ENCODE measurements around the gene CARMIL1.

The CARMIL1 gene

GRCh38 chr6:25352285-25352684 is 73.1 kb downstream of the CARMIL1 start:
- DNase-seq (ENCODE audit: extremely low spot score): no peak
- POLR2A ChIA-PET: no interaction called here
- TF ChIP-seq TARDBP (IDR thresholded peaks at IDR 0.05) (no peak), ZNF384 (IDR thresholded peaks at IDR 0.05) (no peak), FOXK2 (IDR thresholded peaks at IDR 0.05) (no peak), CTBP1 (IDR thresholded peaks at IDR 0.05; ENCODE audit: borderline replicate concordance) (no peak), L3MBTL2 (conservative IDR thresholded peaks at IDR 0.05) (no peak), ELF4 (IDR thresholded peaks at IDR 0.05) (no peak)
- CTCF ChIA-PET: interaction anchor here (1.3 kb wide), 1 partner anchor 10 kb away, joined by 3 read pairs; no protein-coding TSS in a partner anchor

- POLR2A ChIA-PET: no interaction called here
- CTCF ChIA-PET: interaction anchor here (0.6 kb wide), 2 partner anchors 11 to 125 kb away, joined by 3 read pairs; no protein-coding TSS in a partner anchor
Measured at GRCh38 chr6:25354078-25354932, 75.1 kb downstream of the CARMIL1 start.

GRCh38 chr6:25359191-25359861 is 80.2 kb downstream of the CARMIL1 start:
- ChIA-PET CTCF (interaction anchor here (0.7 kb wide), 1 partner anchor 131 kb away, joined by 3 read pairs; no protein-coding TSS in a partner anchor), POLR2A (interaction anchor here (0.6 kb wide), 1 partner anchor 663 kb away, joined by 3 read pairs; no protein-coding TSS in a partner anchor)
- no peak for DNase-seq (ENCODE audit: extremely low spot score)
- TF ChIP-seq SP1 (IDR thresholded peaks at IDR 0.05) (no peak), ZNF384 (IDR thresholded peaks at IDR 0.05) (no peak), ARNT (IDR thresholded peaks at IDR 0.05) (no peak), L3MBTL2 (conservative IDR thresholded peaks at IDR 0.05) (no peak), FOXA1 (IDR thresholded peaks at IDR 0.05) (no peak), TARDBP (IDR thresholded peaks at IDR 0.05) (no peak), CTBP1 (IDR thresholded peaks at IDR 0.05; ENCODE audit: borderline replicate concordance) (no peak), FOXK2 (IDR thresholded peaks at IDR 0.05) (no peak), LEF1 (IDR thresholded peaks at IDR 0.05; ENCODE audit: borderline replicate concordance) (no peak)

More at GRCh38 chr6:25354078-25354932, 75.1 kb downstream of the CARMIL1 start:
- DNase-seq (ENCODE audit: extremely low spot score): no peak
- TF ChIP-seq ARNT (IDR thresholded peaks at IDR 0.05): no peak
- TF ChIP-seq FOXA1 (IDR thresholded peaks at IDR 0.05): no peak
- TF ChIP-seq FOXK2 (IDR thresholded peaks at IDR 0.05): no peak
- TF ChIP-seq HDGF (IDR thresholded peaks at IDR 0.05; ENCODE audit: borderline replicate concordance): no peak
- TF ChIP-seq SP1 (IDR thresholded peaks at IDR 0.05): no peak
- TF ChIP-seq L3MBTL2 (conservative IDR thresholded peaks at IDR 0.05): no peak
- no peak for TF ChIP-seq FOXM1 (IDR thresholded peaks at IDR 0.05; ENCODE audit: borderline replicate concordance)
- no peak for TF ChIP-seq ZNF384 (IDR thresholded peaks at IDR 0.05)
- no peak for TF ChIP-seq SUZ12 (IDR thresholded peaks at IDR 0.05)
- no peak for TF ChIP-seq BHLHE40 (IDR thresholded peaks at IDR 0.05; ENCODE audit: borderline replicate concordance)

- CTCF ChIA-PET: no interaction called here
- no peak for DNase-seq (ENCODE audit: extremely low spot score)
- POLR2A ChIA-PET: no interaction called here
- TF ChIP-seq L3MBTL2 (conservative IDR thresholded peaks at IDR 0.05) (no peak), SP1 (IDR thresholded peaks at IDR 0.05) (no peak), NFRKB (IDR thresholded peaks at IDR 0.05) (no peak), FOXK2 (IDR thresholded peaks at IDR 0.05) (no peak), ARNT (IDR thresholded peaks at IDR 0.05) (no peak), ELF4 (IDR thresholded peaks at IDR 0.05) (no peak), CTBP1 (IDR thresholded peaks at IDR 0.05; ENCODE audit: borderline replicate concordance) (no peak), LEF1 (IDR thresholded peaks at IDR 0.05; ENCODE audit: borderline replicate concordance) (no peak), BHLHE40 (IDR thresholded peaks at IDR 0.05; ENCODE audit: borderline replicate concordance) (no peak), SUZ12 (IDR thresholded peaks at IDR 0.05) (no peak), FOXA1 (IDR thresholded peaks at IDR 0.05) (no peak), ZNF384 (IDR thresholded peaks at IDR 0.05) (no peak)
Measured at GRCh38 chr6:25359891-25360290, 80.7 kb downstream of the CARMIL1 start.

GRCh38 chr6:25360621-25361020 is 81.4 kb downstream of the CARMIL1 start:
- CTCF ChIA-PET: no interaction called here
- DNase-seq (ENCODE audit: extremely low spot score): no peak
- POLR2A ChIA-PET: no interaction called here
- TF ChIP-seq CTBP1 (IDR thresholded peaks at IDR 0.05; ENCODE audit: borderline replicate concordance) (no peak), PKNOX1 (IDR thresholded peaks at IDR 0.05) (no peak), HDGF (IDR thresholded peaks at IDR 0.05; ENCODE audit: borderline replicate concordance) (no peak), FOXA1 (IDR thresholded peaks at IDR 0.05) (no peak), ARNT (IDR thresholded peaks at IDR 0.05) (no peak), ELF4 (IDR thresholded peaks at IDR 0.05) (no peak), ZNF384 (IDR thresholded peaks at IDR 0.05) (no peak), NFRKB (IDR thresholded peaks at IDR 0.05) (no peak), SUZ12 (IDR thresholded peaks at IDR 0.05) (no peak), FOXM1 (IDR thresholded peaks at IDR 0.05; ENCODE audit: borderline replicate concordance) (no peak), L3MBTL2 (conservative IDR thresholded peaks at IDR 0.05) (no peak), SP1 (IDR thresholded peaks at IDR 0.05) (no peak), TARDBP (IDR thresholded peaks at IDR 0.05) (no peak), LEF1 (IDR thresholded peaks at IDR 0.05; ENCODE audit: borderline replicate concordance) (no peak), BHLHE40 (IDR thresholded peaks at IDR 0.05; ENCODE audit: borderline replicate concordance) (no peak), FOXK2 (IDR thresholded peaks at IDR 0.05) (no peak)

GRCh38 chr6:25363427-25363826 is 84.3 kb downstream of the CARMIL1 start:
- ChIA-PET CTCF (no interaction called here), POLR2A (no interaction called here)
- DNase-seq (ENCODE audit: extremely low spot score): no peak
- TF ChIP-seq ARNT (IDR thresholded peaks at IDR 0.05): no peak
- TF ChIP-seq FOXM1 (IDR thresholded peaks at IDR 0.05; ENCODE audit: borderline replicate concordance): no peak
- TF ChIP-seq ELF4 (IDR thresholded peaks at IDR 0.05): no peak
- TF ChIP-seq LEF1 (IDR thresholded peaks at IDR 0.05; ENCODE audit: borderline replicate concordance): no peak
- TF ChIP-seq TARDBP (IDR thresholded peaks at IDR 0.05): no peak

GRCh38 chr6:25365154-25365553 is 86.0 kb downstream of the CARMIL1 start:
- ChIA-PET POLR2A (no interaction called here), CTCF (interaction anchor here (0.6 kb wide), 1 partner anchor 11 kb away, joined by 3 read pairs; no protein-coding TSS in a partner anchor)
- no peak for DNase-seq (ENCODE audit: extremely low spot score)
- TF ChIP-seq PKNOX1 (IDR thresholded peaks at IDR 0.05): no peak
- no peak for TF ChIP-seq LEF1 (IDR thresholded peaks at IDR 0.05; ENCODE audit: borderline replicate concordance)
- TF ChIP-seq FOXK2 (IDR thresholded peaks at IDR 0.05): no peak
- no peak for TF ChIP-seq FOXA1 (IDR thresholded peaks at IDR 0.05)
- TF ChIP-seq SUZ12 (IDR thresholded peaks at IDR 0.05): no peak
- no peak for TF ChIP-seq ARNT (IDR thresholded peaks at IDR 0.05)
- TF ChIP-seq FOXM1 (IDR thresholded peaks at IDR 0.05; ENCODE audit: borderline replicate concordance): no peak
- no peak for TF ChIP-seq SP1 (IDR thresholded peaks at IDR 0.05)
- TF ChIP-seq ZNF384 (IDR thresholded peaks at IDR 0.05): no peak
- TF ChIP-seq CTBP1 (IDR thresholded peaks at IDR 0.05; ENCODE audit: borderline replicate concordance): no peak
- TF ChIP-seq ELF4 (IDR thresholded peaks at IDR 0.05): no peak
- no peak for TF ChIP-seq TARDBP (IDR thresholded peaks at IDR 0.05)
- TF ChIP-seq HDGF (IDR thresholded peaks at IDR 0.05; ENCODE audit: borderline replicate concordance): no peak
- TF ChIP-seq L3MBTL2 (conservative IDR thresholded peaks at IDR 0.05): no peak
- TF ChIP-seq NFRKB (IDR thresholded peaks at IDR 0.05): no peak
- no peak for TF ChIP-seq BHLHE40 (IDR thresholded peaks at IDR 0.05; ENCODE audit: borderline replicate concordance)

All from HEK293T (cell line).